Upper lobe of left lung (tissue), 6 donors: ENCODE data around the gene PGAP6. TPM values are rescaled to one million over a fixed set of nuclear protein-coding genes. Genes with fewer than 3 reads are reported as not detected.

Experiments
- ATAC-seq, 2 donors: fragments of 200-7000 bp; cut with Tn5 transposase; one replicate each; pipeline ENCODE4 v1.9.1; 2022; ENCODE audit warnings: mild to moderate bottlenecking in 2 of 2, moderate library complexity in 2 of 2; ENCODE audit not compliant: low FRiP score in 2 of 2
- DNase-seq, 2 donors: peaks; one replicate each; pipeline ENCODE4 v3.0.0-alpha.2; 2019 to 2020
- H3K27ac ChIP-seq, 4 donors: fragments of 200-600 bp; sonication (generic); one replicate each; pipeline ENCODE4 v1.5.1; 2016 to 2019
- H3K27me3 ChIP-seq, 4 donors: fragments of 200-600 bp; sonication (generic); one replicate each; pipeline ENCODE4 v1.5.1; 2017 to 2019
- H3K36me3 ChIP-seq, 4 donors: fragments of 200-600 bp; sonication (generic); one replicate each; pipeline ENCODE4 v1.5.1; 2016 to 2019
- H3K4me1 ChIP-seq, 4 donors: fragments of 200-600 bp; sonication (generic); one replicate each; pipeline ENCODE4 v1.5.1; 2018 to 2019
- H3K4me3 ChIP-seq, 4 donors: fragments of 200-600 bp; sonication (generic); one replicate each; pipeline ENCODE4 v1.5.1; 2017 to 2019; ENCODE audit warnings: mild to moderate bottlenecking in 2 of 4, moderate library complexity in 1 of 4
- H3K9me3 ChIP-seq, 4 donors: fragments of 200-600 bp; sonication (generic); one replicate each; pipeline ENCODE4 v1.5.1; 2018 to 2019
- EP300 ChIP-seq, 4 donors: sonication (generic); formaldehyde crosslinking; IDR thresholded peaks; one replicate each; pipeline ENCODE4 v1.5.1; 2017; ENCODE audit warnings: antibody characterized with exemption in 4 of 4, control low read depth in 2 of 4
- POLR2A ChIP-seq, 4 donors: fragments of 450-650 bp; IDR thresholded peaks; one replicate each; pipeline ENCODE4 v1.5.1; 2016 to 2017; ENCODE audit warnings: antibody characterized with exemption in 4 of 4, mild to moderate bottlenecking in 2 of 4
- POLR2AphosphoS5 ChIP-seq, 2 donors: sonication (generic); formaldehyde crosslinking; IDR thresholded peaks; one replicate each; pipeline ENCODE4 v1.5.1; 2017; ENCODE audit warnings: antibody characterized with exemption in 2 of 2
- WGBS, 2 donors: methylation state at CpG; one replicate each; pipeline ENCODE4 v1.1.5; 2017 to 2018; 5-methylcytosine and 5-hydroxymethylcytosine counted together
- total RNA-seq, 6 donors: library from RNA; depleted of rRNA in 4 of 6; stranded (reverse); fragments of >200 nt in 4 of 6; gene quantifications; one replicate each; pipeline versions ENCODE4 v1.1.0 to v1.2.1, GENCODE V29; 2016 to 2021
- TF ChIP-seq, protein P1 (sequence below), 6 experiments: fragments of 450-650 bp in 4 of 6; fragments of 200-600 bp in 2 of 6; sonication (generic) in 2 of 6; IDR thresholded peaks; one replicate each; pipeline ENCODE4 v1.5.1; 2016 to 2019; ENCODE audit warnings: antibody characterized with exemption in 6 of 6
- donor health status: DM: no; HTN: no; CAD: no; lungs with moderate emphysema.
- donor health status: DM: no; HTN: yes; CAD: no; lungs with severe emphysema.

PGAP6 gene
- total RNA-seq, 6 donors from 2014 or later: 27.9 to 150 (median 96.4) TPM

DNA sequence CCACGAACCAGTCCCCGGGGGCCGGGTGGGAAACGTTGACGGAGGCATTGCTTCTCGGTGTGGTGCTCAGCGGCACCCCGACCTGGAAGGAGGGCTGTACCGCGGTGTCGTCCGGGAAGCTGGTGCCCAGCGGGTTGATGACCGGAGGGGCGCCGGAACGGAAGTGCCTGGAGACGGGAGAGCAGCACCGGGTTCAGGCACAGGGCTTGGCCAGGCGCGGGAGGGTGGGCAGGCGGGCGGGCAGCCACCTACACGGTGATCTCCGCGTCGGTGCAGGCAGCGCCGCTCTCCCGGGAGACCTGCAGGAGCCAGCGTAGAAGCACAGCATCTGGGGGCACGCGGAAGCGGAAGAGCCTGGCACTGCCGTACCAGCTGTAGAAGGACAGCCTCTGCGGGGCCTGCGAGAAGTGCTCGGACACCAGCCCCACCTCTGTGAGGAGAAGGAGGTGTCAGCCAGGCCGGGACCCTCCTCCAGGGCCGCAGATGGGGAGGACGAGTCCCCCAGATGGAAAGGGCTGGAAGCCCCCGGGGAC lies 4.3 kb downstream of the PGAP6 start:
- TF ChIP-seq, protein P1, sequence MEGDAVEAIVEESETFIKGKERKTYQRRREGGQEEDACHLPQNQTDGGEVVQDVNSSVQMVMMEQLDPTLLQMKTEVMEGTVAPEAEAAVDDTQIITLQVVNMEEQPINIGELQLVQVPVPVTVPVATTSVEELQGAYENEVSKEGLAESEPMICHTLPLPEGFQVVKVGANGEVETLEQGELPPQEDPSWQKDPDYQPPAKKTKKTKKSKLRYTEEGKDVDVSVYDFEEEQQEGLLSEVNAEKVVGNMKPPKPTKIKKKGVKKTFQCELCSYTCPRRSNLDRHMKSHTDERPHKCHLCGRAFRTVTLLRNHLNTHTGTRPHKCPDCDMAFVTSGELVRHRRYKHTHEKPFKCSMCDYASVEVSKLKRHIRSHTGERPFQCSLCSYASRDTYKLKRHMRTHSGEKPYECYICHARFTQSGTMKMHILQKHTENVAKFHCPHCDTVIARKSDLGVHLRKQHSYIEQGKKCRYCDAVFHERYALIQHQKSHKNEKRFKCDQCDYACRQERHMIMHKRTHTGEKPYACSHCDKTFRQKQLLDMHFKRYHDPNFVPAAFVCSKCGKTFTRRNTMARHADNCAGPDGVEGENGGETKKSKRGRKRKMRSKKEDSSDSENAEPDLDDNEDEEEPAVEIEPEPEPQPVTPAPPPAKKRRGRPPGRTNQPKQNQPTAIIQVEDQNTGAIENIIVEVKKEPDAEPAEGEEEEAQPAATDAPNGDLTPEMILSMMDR (IDR thresholded peaks at IDR 0.05): no peak
- TF ChIP-seq POLR2A (IDR thresholded peaks at IDR 0.05) (no peak), EP300 (IDR thresholded peaks at IDR 0.05) (no peak), POLR2AphosphoS5 (IDR thresholded peaks at IDR 0.05) (no peak)
- Histone ChIP-seq H3K4me3 (no peak overlapping the region), H3K4me1 (peaks cover 17 to 29% (median 24%) of the 10 kb centered on the region in 4 donors), H3K27me3 (no peaks in the 10 kb centered on the region), H3K27ac (no peak overlapping the region), H3K36me3 (peaks cover 0 to 54% (median 46%) of the 10 kb centered on the region in 4 donors), H3K9me3 (no peaks in the 10 kb centered on the region)
- peak in 1 of 2 donors; percentile 83 for DNase-seq
- WGBS, 2 donors: 93 to 97% methylated on average over 22 to 28 of the region's 42 CpGs
- no peak for ATAC-seq

DNA sequence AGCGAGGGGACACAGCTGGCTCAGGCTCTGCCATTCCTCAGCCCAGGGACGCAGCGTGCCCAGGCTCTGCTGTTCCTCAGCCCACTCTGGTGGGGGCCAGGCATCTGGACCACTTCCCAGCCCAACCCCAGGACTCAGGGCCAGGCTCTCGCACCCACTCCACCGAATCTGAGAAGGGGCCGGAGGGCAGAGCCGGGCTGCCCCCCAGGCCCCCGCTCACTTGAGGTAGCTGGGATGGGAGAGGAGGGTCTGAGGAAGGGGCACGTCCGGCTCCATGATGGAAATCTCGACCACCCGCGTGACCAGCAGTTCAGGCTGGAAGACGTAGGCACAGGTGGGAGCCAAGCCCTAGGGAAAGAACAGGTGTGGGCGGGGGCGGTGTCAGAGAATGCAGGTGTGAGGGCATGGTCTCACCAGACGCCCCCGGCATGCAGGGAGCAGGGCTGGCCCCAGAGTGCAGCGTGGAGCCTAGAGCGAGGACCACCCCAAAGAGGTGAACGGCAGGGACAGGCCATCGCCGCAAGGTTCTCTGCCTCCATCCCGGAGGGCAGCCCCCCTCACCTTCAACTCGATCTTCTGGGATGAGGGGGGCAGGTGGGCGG lies 4.9 kb downstream of the PGAP6 start:
- Histone ChIP-seq H3K4me3 (no peak overlapping the region), H3K27me3 (no peaks in the 10 kb centered on the region), H3K9me3 (no peaks in the 10 kb centered on the region), H3K4me1 (peaks cover 17 to 28% (median 23%) of the 10 kb centered on the region in 4 donors), H3K27ac (no peak overlapping the region), H3K36me3 (peaks cover 0 to 60% (median 49%) of the 10 kb centered on the region in 4 donors)
- TF ChIP-seq, protein P1 (IDR thresholded peaks at IDR 0.05): no peak
- TF ChIP-seq EP300 (IDR thresholded peaks at IDR 0.05): no peak
- TF ChIP-seq POLR2AphosphoS5 (IDR thresholded peaks at IDR 0.05): no peak
- TF ChIP-seq POLR2A (IDR thresholded peaks at IDR 0.05): no peak
- ATAC-seq: no peak
- 93% methylated on average over 16 to 25 of the region's 26 CpGs for WGBS, 2 donors
- peak in 1 of 2 donors; percentile 63 for DNase-seq

DNA sequence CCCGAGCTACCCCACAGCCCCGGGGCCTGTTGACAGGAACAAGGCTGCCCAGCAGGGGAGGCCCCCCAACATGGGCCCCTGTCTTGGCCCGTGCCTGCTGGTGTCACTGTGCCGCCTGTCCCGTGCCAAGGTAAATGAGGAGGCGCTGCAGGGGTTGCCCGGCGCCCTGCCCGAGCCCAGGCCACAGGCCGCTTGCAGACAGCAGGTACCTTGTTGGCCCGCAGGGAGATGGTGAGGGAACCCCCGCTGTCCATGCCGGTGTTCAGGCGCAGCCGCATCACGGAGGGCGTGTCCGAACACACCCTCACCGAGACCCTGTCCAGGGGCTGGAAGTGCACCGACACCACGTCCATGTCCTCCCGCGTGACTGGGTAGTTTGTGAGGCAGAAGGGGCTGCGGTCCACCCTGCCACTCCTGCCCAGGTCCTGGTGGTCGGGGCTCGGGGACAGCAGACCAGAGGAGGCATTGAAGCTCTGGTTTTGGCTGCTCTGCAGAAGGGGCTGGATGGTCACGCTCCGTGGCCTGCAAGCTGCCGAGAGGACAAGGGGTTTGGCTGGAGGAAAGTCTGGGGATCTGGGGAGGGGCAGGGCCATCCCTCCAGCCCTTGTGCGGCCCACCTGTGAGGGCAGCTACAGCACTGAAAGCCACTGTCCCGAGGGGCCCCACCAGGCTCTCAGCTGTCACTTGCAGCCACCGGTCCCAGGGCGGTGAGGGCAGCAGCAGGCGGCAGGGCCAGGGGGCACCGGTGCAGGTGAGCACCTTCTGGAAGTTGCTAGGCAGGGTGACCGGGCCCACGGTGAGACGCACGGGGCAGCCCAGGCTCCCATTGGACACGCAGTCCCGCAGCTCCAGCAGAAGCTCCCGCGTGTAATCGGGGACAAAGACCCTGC lies 5.6 kb downstream of the PGAP6 start:
- peaks cover 0 to 67% (median 52%) of the 10 kb centered on the region in 4 donors for H3K36me3 ChIP-seq
- TF ChIP-seq POLR2AphosphoS5 (IDR thresholded peaks at IDR 0.05): no peak
- TF ChIP-seq, protein P1 (IDR thresholded peaks at IDR 0.05): no peak
- no peak for TF ChIP-seq EP300 (IDR thresholded peaks at IDR 0.05)
- TF ChIP-seq POLR2A (IDR thresholded peaks at IDR 0.05): no peak
- H3K4me1 ChIP-seq: peaks cover 17 to 28% (median 24%) of the 10 kb centered on the region in 4 donors
- DNase-seq (peak in 1 of 2 donors; percentile 82), ATAC-seq (no peak)
- H3K27ac ChIP-seq: no peak overlapping the region
- H3K27me3 ChIP-seq: no peaks in the 10 kb centered on the region
- no peaks in the 10 kb centered on the region for H3K9me3 ChIP-seq
- no peak overlapping the region for H3K4me3 ChIP-seq
- 95 to 100% methylated on average over 2 to 29 of the region's 44 CpGs for WGBS, 2 donors

DNA sequence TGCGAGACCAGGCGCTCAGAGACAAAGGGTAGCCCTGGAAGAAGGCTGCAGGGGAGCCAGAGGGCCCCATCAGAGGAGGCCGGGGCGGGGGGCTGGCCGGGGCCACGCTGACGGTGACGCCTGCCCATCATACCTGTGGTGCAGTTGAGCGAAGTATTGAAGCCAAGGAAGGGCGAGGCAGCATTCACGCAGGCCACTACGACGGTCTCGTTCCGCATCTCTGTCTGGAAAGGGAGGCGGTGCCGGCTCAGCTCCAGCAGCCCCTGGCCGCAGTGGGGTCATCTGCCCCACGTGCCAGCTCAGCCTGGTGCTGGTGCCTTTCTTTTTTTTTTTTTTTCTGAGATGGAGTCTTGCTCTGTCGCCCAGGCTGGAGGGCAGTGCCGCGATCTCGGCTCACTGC lies 6.6 kb downstream of the PGAP6 start:
- DNase-seq (peak in 1 of 2 donors; percentile 70), ATAC-seq (no peak)
- H3K36me3 ChIP-seq: peaks cover 0 to 67% (median 52%) of the 10 kb centered on the region in 4 donors
- peaks cover 15 to 26% (median 22%) of the 10 kb centered on the region in 4 donors for H3K4me1 ChIP-seq
- no peaks in the 10 kb centered on the region for H3K27me3 ChIP-seq
- 94 to 95% methylated on average over 17 to 23 of the region's 23 CpGs for WGBS, 2 donors
- no peak overlapping the region for H3K4me3 ChIP-seq
- H3K9me3 ChIP-seq: no peaks in the 10 kb centered on the region
- no peak overlapping the region for H3K27ac ChIP-seq
- no peak for TF ChIP-seq EP300 (IDR thresholded peaks at IDR 0.05)
- TF ChIP-seq POLR2A (IDR thresholded peaks at IDR 0.05): no peak
- TF ChIP-seq, protein P1 (IDR thresholded peaks at IDR 0.05): no peak
- TF ChIP-seq POLR2AphosphoS5 (IDR thresholded peaks at IDR 0.05): no peak
